ENCODE measurements around the gene RGCC.
A peak's percentile ranks its signal among the peaks of the same experiment; 100 is the strongest.
"Not testable (repeated sequence)": the region's sequence is repeated elsewhere in the genome, so short reads cannot be mapped to it uniquely, and the experiment has no call there.

RGCC gene

DNA sequence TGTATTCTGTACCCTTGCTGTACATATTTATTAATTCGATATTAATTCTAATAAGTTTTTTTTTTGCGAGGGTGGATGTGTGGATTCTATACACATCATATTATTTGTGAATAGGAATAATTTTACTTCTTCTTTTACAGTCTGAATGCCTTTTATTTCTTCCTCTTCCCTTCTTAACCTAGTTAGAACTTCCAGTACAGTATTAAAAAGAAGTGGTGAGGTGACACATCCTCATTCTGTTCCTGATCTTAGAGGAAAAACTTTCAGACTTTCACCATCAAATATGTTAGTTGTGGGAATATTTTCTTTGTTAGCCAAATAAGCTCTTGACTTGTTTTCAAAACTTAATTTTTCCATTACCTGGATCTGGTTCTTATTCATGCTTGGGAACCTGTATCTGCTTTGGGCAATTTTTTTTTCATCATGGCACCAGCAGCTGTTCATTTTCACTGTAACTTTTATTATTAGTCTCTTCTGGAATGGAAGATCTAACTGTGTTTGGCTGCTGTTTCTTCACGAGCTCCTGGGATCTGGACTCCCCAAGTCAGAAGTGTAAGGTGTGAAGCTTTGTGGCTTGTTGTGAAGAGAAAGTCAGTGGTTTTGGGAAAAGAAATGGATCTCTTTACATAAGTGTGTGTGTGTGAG, 33.1 kb downstream of the RGCC start:
- no peak for DNase-seq (ENCODE audit: low read depth)

DNA sequence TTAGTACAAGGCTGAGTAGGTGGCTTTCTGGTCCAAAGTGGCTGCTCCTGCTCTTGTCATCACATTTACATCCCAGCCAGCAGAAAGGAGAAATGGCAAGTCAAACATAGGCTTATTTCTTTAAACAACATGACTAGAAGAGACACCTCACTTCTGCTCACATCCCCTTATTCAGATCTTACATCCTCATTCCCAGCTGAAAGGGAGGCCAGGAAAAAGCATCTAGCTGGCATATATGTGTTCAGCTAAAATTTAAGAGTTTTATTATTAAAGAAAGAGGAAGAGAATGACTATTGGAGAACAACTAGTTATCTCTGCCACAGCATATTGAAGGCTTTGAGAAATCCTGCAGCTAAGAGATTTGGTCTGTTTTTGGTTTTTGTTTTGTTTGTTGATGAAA, 34.1 kb downstream of the RGCC start:
- no peak for DNase-seq (ENCODE audit: low read depth)

DNA sequence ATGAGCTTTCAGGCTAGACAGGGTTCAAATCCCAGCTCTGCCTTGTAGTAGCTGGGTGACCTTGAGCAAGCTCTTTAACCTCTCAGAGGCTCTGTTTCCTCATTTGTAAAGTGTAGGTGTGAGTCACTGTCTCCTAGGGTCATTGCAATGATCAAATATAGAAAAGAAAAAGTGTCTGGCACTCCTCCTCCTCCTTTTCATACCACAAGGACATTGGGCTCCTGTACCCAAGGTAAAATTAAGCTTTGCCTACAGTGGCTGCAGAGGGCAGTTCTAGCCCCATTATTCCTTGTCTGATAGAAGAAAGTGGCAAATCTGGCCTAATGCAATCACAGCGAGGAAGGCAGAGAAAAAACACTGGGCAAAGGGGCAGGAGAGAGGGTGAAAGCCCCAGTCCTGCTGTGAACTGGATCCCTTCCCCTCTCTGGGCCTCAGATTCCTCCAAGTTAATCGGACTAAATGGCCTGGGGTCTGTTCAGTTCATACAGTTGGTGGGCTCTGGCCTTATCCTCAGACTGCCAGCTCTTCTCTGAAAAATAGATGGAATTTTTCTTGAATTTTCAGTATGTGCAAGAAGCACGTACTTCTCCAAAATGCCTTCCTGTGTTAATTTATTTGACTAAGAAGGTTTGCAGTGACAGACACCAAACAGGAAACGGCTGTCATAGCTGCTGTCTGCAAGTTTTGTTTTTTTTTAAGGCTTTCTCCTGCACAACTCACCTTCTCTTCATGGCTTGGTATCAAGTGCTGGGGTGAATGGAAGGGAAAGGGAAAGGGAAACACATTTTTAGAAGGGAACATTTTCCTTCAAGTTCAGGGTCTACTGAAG, 35.3 kb downstream of the RGCC start:
- no peak for DNase-seq (ENCODE audit: low read depth)

DNA sequence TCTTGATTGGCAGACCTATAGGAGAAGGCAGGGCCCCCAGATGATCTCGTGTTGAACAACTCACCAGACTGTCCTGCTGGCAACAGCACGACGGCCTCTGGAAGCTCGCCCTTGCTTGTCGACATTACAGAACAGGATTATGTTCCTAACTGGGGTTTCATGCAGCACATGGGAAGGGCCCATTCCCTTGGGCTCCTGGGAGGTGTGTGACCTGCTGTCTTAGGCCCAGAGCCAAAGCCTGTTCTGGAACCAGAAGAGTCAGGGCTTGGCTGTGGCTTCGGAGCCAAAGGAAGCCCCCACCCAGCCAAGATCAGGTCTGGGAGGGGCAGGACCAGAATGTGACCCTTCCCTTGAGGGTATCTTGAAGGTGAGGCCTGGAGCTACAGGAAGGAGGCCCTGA, 36.9 kb downstream of the RGCC start:
- no peak for DNase-seq (ENCODE audit: low read depth)

DNA sequence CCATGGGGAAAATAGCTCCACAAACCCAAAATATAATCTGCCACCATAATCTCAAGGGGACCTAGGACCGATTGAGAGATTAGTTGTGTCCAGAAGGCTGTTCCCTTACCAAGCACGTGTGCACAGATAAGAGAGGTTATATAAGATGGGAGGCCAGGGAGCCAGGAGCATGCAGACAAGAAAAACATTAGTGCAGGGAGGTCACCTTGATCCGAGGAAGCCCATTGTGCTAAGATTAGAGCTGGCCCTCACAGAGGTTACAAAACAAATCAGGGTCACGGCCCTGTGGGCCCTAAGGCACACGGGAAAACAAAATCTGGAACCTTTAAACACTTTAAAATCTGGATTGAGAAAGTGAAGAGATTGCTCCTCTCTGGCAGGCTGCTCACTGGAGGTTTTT, 37.7 kb downstream of the RGCC start:
- no peak for DNase-seq (ENCODE audit: low read depth)

DNA sequence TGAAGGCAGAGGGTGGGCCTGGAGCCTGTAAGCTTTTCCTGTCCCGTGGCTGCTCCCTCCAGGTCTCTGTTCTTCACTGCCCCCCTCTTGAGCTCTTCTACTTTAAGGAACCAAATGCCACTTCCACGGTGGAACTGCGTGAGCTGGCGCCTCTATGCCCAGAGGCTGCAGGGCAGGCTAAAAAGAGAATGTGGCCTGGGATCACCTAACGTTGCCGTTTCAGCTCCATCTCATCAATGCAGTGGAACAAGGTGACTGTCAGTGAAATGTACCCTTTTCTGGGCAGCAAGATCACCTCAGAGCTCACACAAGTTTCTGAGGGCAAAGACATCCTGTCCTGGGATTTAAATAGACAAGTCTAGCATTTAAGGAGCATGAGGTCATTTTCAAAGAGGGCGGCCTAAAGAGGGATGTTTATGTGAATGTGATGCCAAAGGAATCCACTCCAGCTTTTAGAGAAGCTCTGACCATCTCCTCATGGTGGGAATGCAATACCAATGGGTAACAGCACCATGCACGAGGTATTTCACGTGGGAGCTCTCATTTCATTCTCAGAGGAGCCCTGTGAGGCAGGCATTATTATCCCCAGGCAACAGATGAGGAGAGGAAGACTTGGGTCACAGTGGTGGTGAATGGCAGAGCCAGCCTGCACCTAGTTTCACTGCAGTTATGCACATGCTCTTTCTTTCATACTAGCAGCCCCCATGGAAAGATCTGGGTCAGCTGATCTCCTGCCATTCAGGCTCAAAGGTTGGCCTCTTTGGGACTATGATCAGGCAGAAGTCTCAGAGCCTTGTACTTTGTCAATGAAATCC, 39.3 kb downstream of the RGCC start:
- no peak for DNase-seq (ENCODE audit: low read depth)

DNA sequence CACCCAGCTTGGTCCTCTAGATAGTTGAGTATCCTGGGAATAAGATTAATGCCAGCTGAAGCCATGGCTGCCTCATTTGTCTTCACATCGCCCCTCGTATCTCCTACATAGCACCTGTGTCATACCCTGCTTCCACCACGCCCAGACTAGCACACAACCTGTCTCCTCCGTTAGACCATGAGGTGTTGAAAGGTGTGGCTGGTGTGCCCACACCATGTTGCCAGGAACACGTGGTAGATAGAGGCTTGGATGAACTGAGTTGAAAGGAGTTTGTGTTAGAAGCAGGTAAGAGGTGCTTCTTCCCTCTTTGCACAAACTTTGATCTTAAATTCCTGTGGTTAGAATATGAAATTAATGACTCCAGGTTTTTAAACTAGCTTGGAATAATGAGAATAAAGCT, 40.1 kb downstream of the RGCC start:
- no peak for DNase-seq (ENCODE audit: low read depth)

DNA sequence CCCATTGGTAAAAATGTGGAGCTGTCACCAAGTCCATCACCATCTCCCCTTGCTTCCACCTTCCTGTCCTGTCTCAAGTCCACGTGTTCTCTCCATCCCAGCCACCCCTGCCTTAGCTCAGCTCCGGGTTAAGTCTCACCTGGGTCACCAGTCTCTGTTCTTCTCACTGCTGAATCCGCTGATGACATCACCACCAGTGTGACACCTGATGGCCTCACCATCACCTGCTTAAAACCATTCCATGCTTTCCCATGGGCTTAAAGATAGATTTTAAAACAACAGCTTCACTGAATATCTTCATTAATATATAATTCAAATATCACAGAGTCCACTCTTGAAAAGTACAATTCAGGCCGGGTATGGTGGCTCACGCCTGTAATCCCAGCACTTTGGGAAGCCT, 42.1 kb downstream of the RGCC start:
- no peak for DNase-seq (ENCODE audit: low read depth)

DNA sequence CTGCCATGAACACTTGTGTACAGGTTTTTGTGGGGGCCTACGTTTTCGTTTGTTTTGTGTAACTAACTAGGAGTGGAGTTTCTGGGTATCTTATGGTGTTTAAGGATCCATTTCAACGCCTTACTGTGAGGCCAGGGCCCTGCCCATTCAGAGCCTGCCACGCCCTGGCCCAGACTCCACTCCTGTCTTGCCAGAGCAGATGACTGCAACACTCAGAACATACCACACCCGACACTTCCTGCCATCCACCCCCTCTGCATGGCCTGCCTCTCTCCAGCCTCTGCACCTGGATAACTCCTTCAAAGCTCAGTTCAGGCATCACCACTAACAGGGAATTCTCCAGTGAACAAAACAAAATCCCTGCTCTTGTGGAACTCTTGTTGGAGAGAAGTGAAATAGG, 43.2 kb downstream of the RGCC start:
- DNase-seq (ENCODE audit: low read depth): no peak

DNA sequence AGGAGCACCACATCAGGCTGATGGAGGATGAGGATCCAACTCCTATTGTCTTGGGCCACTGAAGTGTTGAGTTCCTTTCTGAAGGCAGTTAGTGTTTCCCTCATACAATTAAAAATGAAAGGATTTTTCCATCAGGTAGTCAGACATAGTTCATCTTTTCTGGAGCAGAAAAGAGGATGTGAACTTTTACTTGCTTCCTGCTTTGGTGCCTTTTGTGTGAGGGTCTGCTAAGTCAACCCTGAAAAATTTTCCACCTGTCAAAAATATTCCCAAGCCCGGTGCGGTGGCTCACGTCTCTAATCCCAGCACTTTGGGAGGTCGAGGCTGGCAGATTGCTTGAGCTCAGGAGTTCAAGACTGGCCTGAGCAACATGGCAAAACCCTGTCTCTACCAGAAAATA, 43.9 kb downstream of the RGCC start:
- no peak for DNase-seq (ENCODE audit: low read depth)

DNA sequence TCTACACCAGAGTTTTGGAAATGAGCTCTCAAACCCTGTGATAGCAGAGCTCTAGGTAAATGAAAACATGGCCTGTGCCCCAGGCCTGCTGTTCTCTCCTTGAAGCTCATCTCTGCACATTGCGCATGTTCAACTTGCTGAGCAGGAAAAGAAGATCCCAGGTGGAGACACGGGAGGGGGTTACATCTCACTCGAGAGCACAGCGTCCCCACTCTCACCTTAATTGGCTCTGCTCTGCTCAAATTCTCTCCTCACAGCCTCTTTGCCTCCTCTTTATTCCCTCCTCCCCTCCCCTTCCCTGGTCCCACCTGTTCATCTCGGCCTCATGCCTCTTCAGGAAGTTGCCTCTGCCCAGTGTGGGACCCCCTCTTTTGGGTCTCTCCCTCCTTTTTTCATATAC, 44.7 kb downstream of the RGCC start:
- DNase-seq (ENCODE audit: low read depth): no peak

DNA sequence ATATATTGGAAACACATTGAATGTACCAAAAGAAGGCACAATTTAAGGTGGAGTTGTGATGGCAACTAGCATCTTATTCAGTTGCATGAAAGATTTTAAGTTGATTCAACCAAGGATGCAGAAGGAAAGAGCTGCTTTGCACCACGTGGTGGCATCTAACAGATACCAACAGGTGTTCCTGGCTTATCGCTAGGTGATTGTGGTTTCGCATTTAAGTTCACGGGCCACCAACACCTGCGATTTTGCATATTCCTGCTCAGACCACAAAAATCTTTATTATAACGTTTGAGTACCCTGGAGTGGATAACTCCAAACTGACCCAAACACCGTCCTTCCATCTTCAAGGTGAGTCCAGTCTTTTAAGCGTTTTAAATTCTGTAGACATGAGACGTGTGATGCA, 45.3 kb downstream of the RGCC start:
- DNase-seq (ENCODE audit: low read depth): no peak

DNA sequence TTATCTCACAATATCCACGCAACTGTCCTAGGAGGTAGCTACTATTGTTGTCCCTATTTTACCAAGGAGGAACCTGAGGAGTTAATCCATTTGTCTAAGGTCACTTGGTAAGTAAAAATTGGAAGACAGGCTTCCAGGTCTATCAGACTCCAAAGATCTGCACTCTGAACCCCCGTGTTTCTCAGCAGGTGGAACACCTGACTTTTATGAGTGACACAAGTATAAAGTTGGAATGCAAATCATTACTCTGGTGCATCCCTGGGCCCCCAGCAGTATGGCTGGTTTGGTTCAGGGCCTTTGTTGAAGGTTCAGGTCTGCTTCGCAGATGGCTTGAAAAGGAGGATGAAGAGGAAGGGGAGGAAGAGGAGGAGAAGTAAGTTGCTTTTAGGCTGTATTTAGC, 46.0 kb downstream of the RGCC start:
- no peak for DNase-seq (ENCODE audit: low read depth)

DNA sequence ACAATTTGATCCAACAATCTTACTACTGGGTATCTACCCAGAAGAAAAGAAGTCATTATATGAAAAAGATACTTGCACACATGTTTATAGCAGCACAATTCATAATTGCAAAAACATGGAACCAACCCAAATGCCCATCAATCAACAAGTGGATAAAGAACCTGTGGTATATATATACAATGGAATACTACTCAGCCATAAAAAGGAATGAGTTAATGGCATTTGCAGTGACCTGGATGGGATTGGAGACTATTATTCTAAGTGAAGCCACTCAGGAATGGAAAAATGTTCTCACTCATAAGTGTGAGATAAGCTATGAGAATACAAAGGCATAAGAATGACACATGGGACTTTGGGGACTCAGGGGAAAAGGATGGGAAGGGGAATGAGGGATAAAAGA, 47.3 kb downstream of the RGCC start:
- DNase-seq (ENCODE audit: low read depth): not testable (repeated sequence)

DNA sequence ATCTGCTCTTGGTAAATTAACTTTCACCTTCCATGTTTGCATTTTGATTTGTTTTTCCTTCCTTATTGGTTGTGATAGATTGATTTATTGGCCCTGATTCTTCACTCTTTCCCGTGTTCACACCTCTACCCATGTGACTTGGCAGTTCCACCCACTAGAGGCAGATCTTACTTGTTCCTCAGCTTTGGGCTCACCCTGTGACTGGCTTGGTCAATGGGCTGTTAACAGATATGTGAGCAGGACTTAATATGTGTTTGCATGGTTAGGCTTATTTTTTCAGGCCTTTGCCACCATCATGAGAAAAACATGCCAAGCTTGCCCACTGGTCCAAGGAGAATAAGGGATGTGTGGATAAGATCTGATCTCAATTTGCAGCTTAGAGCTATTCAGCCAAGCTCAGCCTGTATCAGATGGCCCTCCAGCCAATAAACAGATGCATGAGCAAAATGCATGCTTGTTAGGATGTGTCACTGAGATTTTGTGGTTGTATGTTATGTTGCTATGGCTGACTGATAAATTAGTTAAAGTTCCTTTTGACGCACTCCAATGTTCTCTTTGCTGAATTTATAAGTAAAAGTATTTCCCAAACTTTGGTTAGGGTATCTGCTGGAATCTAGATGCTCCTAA, 48.0 kb downstream of the RGCC start:
- DNase-seq (ENCODE audit: low read depth): peak; percentile 68

DNA sequence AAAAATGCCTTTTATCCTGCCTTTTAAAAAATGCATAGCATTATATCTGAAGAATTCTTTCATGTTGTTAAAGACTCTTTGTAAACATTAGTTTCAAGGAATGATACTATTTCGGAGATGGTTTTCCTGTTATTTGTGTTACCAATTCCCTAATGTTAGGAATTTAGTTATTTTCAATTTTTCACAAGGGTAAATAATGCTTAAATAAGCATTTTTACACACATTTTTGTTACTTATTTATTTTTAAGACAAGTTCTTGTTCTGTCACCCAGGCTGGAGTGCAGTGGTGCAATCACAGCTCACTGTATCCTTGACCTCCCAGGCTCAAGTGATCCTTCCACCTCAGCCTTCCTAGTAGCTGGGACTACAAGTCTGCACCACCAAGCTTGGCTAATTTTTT, 49.0 kb downstream of the RGCC start:
- DNase-seq (ENCODE audit: low read depth): no peak

DNA sequence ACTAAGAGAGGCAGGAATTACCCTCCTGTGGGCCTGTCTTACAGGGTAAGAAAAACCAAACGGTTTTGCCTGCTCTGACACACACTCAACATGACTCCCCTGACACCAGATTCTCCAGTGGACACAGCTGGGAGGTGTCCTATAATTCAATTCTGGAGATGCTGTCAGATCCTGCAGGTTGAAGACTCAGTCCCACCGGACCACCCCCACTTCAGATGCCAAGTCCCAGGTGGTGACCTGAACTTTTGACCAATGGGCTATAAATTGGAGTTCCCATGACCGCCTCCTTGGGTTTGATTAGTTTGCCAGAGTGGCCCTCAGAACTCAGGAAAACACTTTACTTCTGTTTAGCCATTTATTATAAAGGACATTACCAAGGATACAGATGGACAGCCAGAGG, 52.6 kb downstream of the RGCC start:
- no peak for DNase-seq (ENCODE audit: low read depth)

DNA sequence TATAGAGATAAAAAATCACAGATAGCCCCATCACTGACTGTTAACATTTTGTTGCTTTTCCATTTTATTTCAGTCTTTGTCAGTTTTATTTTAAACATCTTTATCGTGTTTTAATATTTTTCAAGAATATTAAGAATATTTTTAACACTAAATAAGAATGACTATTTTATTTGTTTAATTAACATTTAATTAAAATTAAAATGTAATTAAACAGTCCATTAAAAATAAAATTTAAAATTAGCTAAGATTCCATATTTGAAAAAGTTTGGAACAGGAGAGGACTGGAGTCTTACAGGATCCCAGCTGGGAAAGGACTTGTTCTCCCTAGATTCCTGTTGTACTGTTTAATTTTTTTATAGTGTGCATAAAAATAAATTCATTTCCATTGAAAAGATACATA, 54.5 kb downstream of the RGCC start:
- DNase-seq (ENCODE audit: low read depth): no peak

DNA sequence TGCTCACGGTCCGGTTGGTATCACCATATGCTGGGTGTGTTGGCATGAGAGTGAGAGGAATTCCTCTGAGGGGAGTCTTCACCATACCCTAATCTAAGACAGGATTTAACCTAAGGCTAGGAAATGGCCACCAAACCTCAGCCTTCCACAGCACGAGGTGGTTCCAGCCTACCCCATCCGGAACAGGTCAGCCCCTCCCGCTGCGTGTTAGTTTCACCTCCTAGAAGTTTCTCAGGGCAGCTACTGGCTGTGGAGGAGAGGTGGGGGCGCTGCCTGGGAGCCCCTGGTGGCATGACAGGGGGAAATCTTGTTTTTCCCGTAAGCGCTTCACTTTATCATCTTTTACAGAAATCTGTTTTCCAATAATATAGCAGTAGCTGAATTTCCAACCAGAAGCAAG, 55.1 kb downstream of the RGCC start:
- no peak for DNase-seq (ENCODE audit: low read depth)

DNA sequence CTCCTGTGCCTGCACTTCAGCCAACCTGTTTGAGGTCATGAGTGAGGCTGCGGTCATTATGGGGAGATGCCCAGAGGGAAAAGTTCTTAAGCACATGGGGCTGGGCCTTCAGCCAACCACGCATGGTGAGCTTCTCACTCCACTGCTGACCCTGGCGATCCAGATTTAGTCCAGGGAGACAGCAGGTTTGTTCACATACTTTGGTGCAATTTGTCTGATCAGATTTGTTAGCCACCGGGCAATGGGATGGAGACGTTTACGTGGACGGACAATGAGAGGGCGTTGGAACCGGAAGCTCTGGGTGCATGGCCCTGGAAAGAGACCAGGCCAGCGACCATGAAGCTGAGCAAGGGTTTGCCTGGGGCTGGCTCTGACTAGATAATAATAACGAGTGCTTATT, 56.2 kb downstream of the RGCC start:
- no peak for DNase-seq (ENCODE audit: low read depth)

DNA sequence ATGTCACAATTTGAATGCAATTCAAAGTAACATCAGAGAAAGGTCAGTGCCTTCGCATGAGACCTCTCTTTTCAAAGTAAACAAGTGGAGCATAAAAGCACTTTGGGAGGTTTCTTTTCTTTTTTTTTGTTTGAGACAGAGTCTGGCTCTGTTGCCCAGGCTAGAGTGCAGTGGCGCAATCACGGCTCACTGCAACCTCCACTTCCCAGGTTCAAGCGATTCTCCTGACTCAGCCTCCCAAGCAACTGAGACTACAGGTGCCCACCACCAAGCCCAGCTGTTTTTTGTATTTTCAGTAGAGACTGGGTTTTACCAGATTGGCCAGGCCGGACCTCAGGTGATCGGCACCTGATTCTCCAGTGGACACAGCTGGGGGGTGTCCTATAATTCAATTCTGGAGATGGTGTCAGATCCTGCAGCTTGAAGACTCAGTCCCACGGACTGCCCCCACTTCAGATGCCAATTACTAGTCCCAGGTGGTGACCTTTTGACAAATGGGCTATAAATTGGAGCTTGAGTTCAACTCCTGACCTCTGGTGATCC, 57.6 kb downstream of the RGCC start:
- DNase-seq (ENCODE audit: low read depth): no peak

DNA sequence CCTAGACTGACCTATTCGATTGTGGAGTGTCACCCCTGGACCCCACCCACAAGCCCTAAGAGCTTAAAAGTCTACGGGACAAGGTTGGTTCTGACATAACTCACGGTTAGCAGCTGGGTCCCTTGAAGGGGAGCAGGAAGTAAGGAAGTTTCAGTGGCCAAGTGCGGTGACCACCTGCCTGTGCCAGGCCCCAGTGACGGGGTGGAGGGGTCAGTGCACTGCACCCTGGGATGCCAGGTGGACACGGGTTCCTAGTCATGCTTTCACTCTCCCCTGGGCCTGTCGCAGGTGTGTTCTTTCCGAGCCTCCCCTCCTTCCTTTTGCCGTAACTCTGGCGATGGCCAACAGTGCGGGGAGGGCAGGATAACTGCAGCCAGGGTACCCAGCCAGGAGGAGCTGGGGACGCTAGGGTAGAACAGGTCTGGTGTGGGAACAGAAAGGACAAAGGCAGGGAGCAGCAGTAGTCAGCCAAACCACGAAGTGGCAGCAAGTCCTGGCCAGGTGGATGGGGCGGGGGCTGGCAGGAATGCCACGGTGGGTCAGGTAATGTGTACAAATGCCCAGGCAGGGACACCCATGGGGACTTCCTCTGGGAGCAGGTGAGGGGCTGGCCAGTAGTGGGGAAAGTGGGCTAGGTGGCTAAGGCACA, 58.3 kb downstream of the RGCC start:
- DNase-seq (ENCODE audit: low read depth): no peak
